IPS DF 6.9 (cell line): ENCODE results near the gene SPACA4.

ENCODE experiments used
- DNase-seq: peaks from one replicate; pipeline ENCODE4 v3.0.0-alpha.2; 2013; ENCODE audit warnings: low read depth, low spot score
- H3K27ac ChIP-seq: one replicate; pipeline ENCODE4 v1.5.1; 2013; ENCODE audit warnings: low read length, control low read depth
- H3K27me3 ChIP-seq: 2 replicates; pipeline ENCODE4 v1.6.1; 2013; ENCODE audit warnings: mild to moderate bottlenecking, low read length; ENCODE audit not compliant: control insufficient read depth, insufficient read depth
- H3K36me3 ChIP-seq: 2 replicates; pipeline ENCODE4 v1.6.1; 2013; ENCODE audit warnings: low read length; ENCODE audit not compliant: control insufficient read depth, insufficient read depth
- H3K4me1 ChIP-seq: 2 replicates; pipeline ENCODE4 v1.6.1; 2013; ENCODE audit warnings: low read length; ENCODE audit not compliant: control insufficient read depth, insufficient read depth
- H3K4me3 ChIP-seq: 2 replicates; pipeline ENCODE4 v1.5.1; 2013; ENCODE audit warnings: mild to moderate bottlenecking, low read length
- H3K9me3 ChIP-seq: 2 replicates; pipeline ENCODE4 v1.6.1; 2013; ENCODE audit warnings: low read length, inconsistent platforms; ENCODE audit not compliant: control insufficient read depth, insufficient read depth
- WGBS: extraction: QIAGEN DNeasy Blood & Tissue Kit; methylation state at CpG from one replicate; pipeline ENCODE4 v1.1.7; 2013; ENCODE audit warnings: mixed read lengths, missing lambda C conversion rate; ENCODE audit not compliant: insufficient read length, insufficient coverage; 5-methylcytosine and 5-hydroxymethylcytosine counted together

Gene SPACA4

DNA sequence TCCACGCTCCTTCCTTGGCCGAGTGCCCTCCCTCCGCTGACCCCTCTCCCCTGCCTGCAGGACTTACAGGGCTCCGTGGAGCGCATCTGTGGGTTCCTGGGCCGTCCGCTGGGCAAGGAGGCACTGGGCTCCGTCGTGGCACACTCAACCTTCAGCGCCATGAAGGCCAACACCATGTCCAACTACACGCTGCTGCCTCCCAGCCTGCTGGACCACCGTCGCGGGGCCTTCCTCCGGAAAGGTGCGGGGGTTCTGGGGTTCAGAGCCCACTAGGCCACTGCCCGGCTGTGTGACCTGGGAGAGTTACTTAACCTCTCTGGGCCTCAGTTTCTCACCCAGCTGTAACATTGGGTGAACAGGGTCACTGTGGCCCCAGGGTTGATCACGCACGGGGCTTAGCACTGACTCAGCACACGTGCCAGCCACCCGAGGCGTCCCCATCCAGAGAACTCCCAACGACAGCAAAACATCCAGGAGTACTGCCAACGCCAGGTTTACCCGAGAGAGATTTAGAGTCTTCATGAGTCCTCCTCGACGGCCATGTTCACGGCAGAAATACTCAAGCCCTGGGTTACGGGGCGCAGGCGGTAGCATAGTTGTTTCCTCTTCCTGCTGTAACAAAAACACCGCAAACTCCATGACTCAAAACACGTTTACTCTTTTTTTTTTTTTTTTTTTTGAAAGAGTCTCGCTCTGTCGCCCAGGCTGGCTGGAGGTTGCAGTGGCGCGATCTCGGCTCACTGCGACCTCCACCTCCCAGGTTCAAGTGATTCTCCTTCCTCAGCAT lies 9.7 kb upstream of the SPACA4 start:
- H3K27me3 ChIP-seq: no peaks in the 10 kb centered on the region
- DNase-seq: no peak
- no peak overlapping the region for H3K4me3 ChIP-seq
- WGBS: no CpG with 5 or more reads among the region's 39 CpGs
- H3K36me3 ChIP-seq: no peaks in the 10 kb centered on the region
- H3K9me3 ChIP-seq: no peaks in the 10 kb centered on the region
- no peak overlapping the region for H3K27ac ChIP-seq
- H3K4me1 ChIP-seq: no peaks in the 10 kb centered on the region

DNA sequence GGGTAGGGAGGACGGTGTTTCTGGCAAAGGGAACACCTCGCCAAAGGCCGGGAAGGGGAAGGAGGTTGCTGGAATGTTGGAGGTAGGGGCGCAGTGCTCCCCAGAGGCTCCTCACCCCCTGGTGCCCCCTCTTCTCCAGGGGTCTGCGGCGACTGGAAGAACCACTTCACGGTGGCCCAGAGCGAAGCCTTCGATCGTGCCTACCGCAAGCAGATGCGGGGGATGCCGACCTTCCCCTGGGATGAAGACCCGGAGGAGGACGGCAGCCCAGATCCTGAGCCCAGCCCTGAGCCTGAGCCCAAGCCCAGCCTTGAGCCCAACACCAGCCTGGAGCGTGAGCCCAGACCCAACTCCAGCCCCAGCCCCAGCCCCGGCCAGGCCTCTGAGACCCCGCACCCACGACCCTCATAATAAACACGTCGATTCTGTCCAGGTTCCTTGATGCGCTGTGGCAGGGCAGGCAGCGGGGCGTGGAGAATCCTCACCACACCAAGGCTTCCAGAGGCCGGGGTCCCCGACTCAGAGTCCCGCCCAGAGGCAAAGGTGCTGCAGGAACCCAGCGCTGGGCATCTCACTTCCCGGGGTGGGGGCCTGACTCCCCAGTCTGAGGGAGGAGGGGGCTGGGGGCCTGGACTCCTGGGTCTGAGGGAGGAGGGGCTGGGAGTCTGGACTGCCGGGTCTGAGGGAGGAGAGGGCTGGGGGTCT lies 7.4 kb upstream of the SPACA4 start:
- Histone ChIP-seq H3K36me3 (no peaks in the 10 kb centered on the region), H3K4me1 (no peaks in the 10 kb centered on the region), H3K27ac (no peak overlapping the region), H3K9me3 (no peaks in the 10 kb centered on the region), H3K4me3 (no peak overlapping the region), H3K27me3 (no peaks in the 10 kb centered on the region)
- no peak for DNase-seq
- WGBS: no CpG with 5 or more reads among the region's 30 CpGs

DNA sequence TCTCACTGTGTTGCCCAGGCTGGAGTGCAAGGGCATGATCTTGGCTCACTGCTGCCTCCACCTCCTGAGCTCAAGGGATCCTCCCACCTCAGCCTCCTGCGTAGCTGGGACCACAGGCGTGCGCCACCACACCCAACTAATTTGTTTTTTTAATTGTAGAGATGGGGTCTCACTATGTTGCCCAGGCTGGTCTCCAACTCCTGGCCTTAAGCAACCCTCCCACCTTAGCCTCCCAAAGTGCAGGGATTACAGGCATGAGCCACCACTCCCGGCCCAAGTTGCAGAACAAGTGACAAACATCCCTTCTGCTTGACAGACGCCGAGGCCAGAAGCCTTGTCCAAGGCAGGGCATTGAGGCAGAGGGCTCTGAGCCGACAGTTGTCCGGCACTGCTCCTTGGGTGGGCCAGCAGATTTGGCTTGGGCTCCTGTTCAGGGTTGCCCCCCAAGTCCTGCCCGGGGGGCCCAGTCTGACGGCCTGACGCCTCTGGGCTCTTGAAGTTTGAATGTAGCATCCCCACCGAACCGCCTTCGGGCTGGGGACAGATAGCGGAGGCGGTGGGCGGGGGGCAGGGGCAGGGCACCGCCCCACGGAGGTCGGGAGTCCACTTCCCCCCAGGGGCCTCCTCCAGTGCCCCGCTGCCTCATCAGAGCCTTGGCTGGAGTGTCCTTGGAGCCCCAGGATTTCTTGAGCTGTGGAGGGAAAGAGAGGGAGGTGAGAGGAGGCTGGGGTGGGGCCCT lies 5.7 kb upstream of the SPACA4 start:
- Histone ChIP-seq H3K4me3 (no peak overlapping the region), H3K36me3 (no peaks in the 10 kb centered on the region), H3K9me3 (no peaks in the 10 kb centered on the region), H3K27me3 (no peaks in the 10 kb centered on the region), H3K27ac (no peak overlapping the region), H3K4me1 (no peaks in the 10 kb centered on the region)
- WGBS: no CpG with 5 or more reads among the region's 21 CpGs
- DNase-seq: no peak

DNA sequence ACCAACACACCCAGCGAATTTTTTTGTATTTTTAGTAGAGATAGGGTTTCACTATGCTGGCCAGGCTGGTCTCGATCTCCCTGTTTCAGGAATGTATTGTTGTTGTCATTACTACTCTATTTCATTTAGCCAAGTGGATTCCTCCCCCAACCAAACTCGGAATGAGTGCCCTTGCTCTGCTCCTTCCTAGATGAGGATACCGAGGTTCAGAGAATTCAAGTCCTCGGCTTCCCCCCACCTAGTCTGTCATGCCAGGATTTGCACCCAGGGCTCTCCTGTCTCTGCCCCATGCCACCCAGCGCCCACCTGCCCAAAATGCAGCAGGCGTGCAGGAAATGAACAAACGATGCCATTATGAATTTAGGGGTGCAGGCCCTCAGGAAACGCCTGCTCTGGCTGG lies 3.5 kb upstream of the SPACA4 start:
- DNase-seq: no peak
- H3K4me1 ChIP-seq: no peaks in the 10 kb centered on the region
- WGBS: no CpG with 5 or more reads among the region's 9 CpGs
- H3K27me3 ChIP-seq: no peaks in the 10 kb centered on the region
- no peak overlapping the region for H3K27ac ChIP-seq
- H3K9me3 ChIP-seq: no peaks in the 10 kb centered on the region
- no peaks in the 10 kb centered on the region for H3K36me3 ChIP-seq
- H3K4me3 ChIP-seq: no peak overlapping the region

DNA sequence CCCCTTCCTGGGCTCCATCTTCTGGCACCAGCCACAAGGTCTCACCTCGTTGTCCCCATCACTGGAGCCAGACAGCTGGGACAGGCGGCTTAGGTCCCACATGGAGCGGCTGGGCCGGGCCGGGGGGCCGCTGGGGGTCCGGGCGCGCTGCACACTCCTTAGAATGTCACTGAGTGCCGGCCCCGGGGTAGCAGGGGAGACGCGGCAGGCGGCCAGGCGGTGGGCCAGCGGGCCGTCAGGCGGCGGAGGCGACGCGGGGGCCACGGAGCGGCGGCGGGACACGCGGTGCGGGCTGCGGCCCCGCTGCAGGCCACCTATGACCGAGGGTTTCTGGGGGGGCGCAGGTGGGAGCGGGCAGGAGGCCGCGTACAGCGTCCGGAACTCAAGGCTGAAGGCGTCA lies 3.1 kb upstream of the SPACA4 start:
- Histone ChIP-seq H3K27me3 (no peaks in the 10 kb centered on the region), H3K36me3 (no peaks in the 10 kb centered on the region), H3K4me3 (no peak overlapping the region), H3K4me1 (no peaks in the 10 kb centered on the region), H3K9me3 (no peaks in the 10 kb centered on the region), H3K27ac (no peak overlapping the region)
- no CpG with 5 or more reads among the region's 39 CpGs for WGBS
- no peak for DNase-seq

DNA sequence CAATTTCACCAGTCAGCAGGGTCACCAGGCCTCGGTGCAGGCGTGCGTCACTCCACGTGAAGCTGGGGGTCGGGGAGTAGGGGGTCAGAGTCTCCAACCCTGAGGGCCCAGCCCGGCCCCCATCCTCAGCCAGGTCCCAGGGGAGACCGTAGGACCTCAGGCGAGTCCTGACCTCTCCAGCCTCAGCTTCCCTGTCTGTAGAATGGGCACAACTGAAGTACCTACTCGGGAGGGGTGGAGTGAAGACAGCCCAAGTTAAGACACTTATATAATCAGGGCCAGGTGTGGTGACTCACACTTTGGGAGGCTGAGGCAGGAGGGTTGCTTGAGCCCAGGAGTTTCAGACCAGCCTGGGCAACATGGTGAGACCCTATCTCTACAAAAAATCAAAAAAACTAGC lies 2.7 kb upstream of the SPACA4 start:
- Histone ChIP-seq H3K27me3 (no peaks in the 10 kb centered on the region), H3K9me3 (no peaks in the 10 kb centered on the region), H3K4me1 (peaks cover under 1% of the 10 kb centered on the region; the same call in 1 of the 2 replicates), H3K36me3 (no peaks in the 10 kb centered on the region), H3K4me3 (no peak overlapping the region), H3K27ac (no peak overlapping the region)
- no peak for DNase-seq
- WGBS: no CpG with 5 or more reads among the region's 9 CpGs

DNA sequence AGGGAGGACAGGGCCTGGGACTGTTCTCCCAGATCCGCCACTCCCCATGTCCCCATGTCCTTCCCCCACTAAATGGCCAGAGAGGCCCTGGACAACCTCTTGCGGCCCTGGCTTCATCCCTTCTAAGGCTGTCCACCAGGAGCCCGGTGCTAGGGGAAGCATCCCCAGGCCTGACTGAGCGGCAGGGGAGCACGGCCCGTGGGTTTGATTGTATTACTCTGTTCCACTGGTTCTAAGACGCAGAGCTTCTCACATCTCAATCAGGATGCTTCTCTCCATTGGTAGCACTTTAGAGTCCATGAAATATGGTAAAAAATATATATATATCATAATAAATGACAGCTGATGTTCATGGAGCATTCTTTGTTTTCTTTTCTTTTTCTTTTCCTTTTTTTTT lies 815 bp downstream of the SPACA4 start:
- no peaks in the 10 kb centered on the region for H3K9me3 ChIP-seq
- H3K27me3 ChIP-seq: no peaks in the 10 kb centered on the region
- no CpG with 5 or more reads among the region's 7 CpGs for WGBS
- H3K36me3 ChIP-seq: no peaks in the 10 kb centered on the region
- DNase-seq: no peak
- no peak overlapping the region for H3K4me3 ChIP-seq
- peaks cover 2% of the 10 kb centered on the region; the same call in 1 of the 2 replicates for H3K4me1 ChIP-seq
- no peak overlapping the region for H3K27ac ChIP-seq

DNA sequence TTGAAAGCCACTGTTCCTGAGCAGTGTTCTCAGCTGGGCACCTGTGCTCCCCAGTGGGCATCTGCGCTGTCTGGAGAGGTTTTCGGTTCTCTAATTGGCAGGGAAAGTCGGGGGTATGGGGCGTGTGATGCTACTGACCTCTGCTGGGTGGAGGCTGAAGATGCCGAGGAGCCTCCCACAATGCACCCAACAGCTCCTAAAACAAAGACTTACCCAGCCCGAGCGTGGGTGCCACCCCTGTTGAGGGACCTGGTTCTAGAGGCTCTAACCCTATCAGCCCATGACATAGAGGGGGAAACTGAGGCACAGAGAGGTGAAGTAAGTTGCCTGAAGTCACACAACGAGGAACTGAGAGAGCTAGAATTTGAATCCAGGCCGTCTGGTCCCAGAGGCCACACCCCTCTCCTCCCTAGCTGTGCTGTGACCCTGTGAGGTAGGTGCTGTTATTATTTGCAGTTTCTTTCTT lies 2.3 kb downstream of the SPACA4 start:
- Histone ChIP-seq H3K4me3 (no peak overlapping the region), H3K27ac (no peak overlapping the region), H3K4me1 (peaks cover 3% of the 10 kb centered on the region; the same call in 1 of the 2 replicates), H3K9me3 (no peaks in the 10 kb centered on the region), H3K27me3 (no peaks in the 10 kb centered on the region), H3K36me3 (no peaks in the 10 kb centered on the region)
- no CpG with 5 or more reads among the region's 9 CpGs for WGBS
- DNase-seq: no peak

DNA sequence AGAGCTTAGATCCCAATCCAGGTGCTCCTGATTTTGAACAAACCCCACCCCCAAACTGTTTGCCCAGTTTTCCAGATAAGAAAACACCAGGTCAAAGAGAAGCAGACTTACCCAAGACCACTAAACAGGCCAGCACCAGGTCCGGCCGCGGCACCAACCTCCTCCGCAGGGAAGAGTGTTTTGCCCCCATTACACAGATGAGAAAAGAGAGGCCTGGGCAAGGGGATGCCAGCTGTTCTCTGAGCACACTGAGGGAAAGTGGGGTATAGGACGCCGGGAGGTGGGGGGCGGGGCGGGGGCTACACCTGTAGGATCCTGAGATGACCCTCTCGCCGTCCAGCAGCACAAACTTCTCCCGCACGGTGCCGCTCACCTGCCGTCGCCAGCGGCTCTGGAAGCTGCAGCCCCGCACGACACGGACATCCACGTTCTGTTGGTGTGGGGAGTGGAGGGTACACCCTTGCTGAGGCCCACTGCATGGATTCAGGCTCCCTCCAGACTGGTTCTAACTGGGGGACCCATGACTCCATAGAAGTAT lies 3.1 kb downstream of the SPACA4 start:
- no peak for DNase-seq
- H3K4me3 ChIP-seq: no peak overlapping the region
- no CpG with 5 or more reads among the region's 20 CpGs for WGBS
- no peaks in the 10 kb centered on the region for H3K27me3 ChIP-seq
- H3K36me3 ChIP-seq: no peaks in the 10 kb centered on the region
- H3K9me3 ChIP-seq: no peaks in the 10 kb centered on the region
- H3K4me1 ChIP-seq: peaks cover 3% of the 10 kb centered on the region; the same call in 1 of the 2 replicates
- H3K27ac ChIP-seq: no peak overlapping the region

DNA sequence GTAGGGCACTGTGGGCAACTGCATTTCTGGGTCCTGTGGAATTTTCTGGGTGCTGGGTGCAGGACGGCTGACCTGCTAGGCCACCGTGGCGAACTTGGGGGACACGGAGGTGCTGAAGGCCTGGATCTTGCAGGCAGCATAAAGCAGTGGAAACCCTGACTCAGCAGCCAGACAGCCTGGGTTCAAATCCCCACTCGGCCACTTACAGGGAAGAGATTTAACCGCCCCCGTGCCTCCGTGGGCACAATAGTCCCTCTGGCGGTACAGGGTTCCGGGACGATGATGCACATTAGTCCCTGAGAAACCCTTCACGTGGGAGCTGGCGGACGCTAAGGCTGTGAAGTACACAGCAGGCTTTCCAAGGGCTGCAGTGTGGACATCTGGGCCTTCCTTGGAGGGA lies 5.3 kb downstream of the SPACA4 start:
- H3K27me3 ChIP-seq: no peaks in the 10 kb centered on the region
- no CpG with 5 or more reads among the region's 14 CpGs for WGBS
- peaks cover 17% of the 10 kb centered on the region for H3K36me3 ChIP-seq

More for the DNA sequence above, 5.3 kb downstream of the SPACA4 start:
- no peak for DNase-seq
- Histone ChIP-seq H3K9me3 (no peaks in the 10 kb centered on the region), H3K4me1 (peaks cover 6% of the 10 kb centered on the region), H3K4me3 (no peak overlapping the region), H3K27ac (no peak overlapping the region)
